Ishikawa (cell line): ENCODE data around the gene TLCD3A.

Experiments used
- CEBPB ChIP-seq: IDR thresholded peaks from 2 replicates; pipeline ENCODE4 v1.6.1; 2012
- EGR1 ChIP-seq: IDR thresholded peaks from 2 replicates; pipeline ENCODE4 v1.6.1; 2012
- FOXM1 ChIP-seq: IDR thresholded peaks from 2 replicates; pipeline ENCODE4 v1.6.1; 2012; ENCODE audit warnings: low read depth, borderline replicate concordance
- MAX ChIP-seq: IDR thresholded peaks from 2 replicates; pipeline ENCODE4 v1.6.1; 2012
- NFIC ChIP-seq: IDR thresholded peaks from 2 replicates; pipeline ENCODE4 v1.6.1; 2012
- RAD21 ChIP-seq: IDR thresholded peaks from 2 replicates; pipeline ENCODE4 v1.6.1; 2012; ENCODE audit warnings: low read depth
- TAF1 ChIP-seq: IDR thresholded peaks from 2 replicates; pipeline ENCODE4 v1.6.1; 2012; ENCODE audit warnings: low read depth, mild to moderate bottlenecking
- TCF12 ChIP-seq: IDR thresholded peaks from 2 replicates; pipeline ENCODE4 v1.6.1; 2012; ENCODE audit warnings: low read depth
- ZBTB7A ChIP-seq: IDR thresholded peaks from 2 replicates; pipeline ENCODE4 v1.6.1; 2012; ENCODE audit warnings: low read depth

The TLCD3A gene

DNA sequence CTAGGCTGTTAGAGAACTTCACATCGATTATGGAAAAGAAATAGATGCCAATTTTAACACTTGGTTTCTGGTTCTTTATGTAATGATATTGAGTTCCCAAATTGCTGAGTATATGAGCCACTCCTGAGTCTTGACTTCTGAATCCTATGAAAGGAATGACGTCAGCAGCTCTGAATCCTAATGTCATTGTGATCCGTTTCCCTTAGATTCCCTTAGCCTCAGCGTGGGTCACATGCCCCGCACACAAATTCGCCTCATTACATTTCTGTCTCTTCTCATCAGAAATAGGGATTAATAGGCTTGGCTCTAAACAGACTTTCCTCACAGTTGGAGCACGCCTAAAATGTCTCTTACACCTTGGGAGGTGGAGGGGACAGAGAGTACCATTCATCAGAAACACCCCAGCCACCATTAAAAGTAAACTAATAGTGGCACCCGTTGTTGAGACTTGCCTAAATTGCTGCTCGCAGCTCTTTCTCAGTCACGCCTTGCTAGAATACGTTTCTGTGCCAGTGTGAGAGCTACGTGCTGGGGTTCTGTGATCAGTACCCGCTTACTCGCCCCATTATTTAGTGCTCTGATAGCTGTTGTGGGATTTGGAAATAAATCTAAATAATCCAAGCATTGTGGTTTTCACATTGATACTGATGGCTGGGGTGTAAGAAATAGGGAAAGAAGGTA, 56.9 kb downstream of the TLCD3A start:
- TF ChIP-seq TCF12 (no peak), RAD21 (no peak), TAF1 (no peak), ZBTB7A (no peak)

DNA sequence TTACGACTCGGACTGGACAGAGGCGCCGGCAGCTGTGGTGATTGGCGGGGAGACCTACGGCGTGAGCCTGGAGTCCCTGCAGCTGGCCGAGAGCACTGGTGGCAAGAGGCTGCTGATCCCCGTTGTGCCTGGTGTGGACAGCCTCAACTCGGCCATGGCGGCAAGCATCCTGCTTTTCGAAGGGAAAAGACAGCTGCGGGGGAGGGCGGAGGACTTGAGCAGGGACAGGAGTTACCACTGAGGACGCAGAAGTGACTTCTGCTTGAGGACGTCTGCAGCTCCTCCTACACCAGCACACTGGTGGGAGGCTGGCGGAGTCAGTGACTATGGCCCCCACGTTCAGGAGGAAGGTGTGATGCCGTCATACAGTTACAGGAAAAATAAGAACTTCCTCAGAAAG, 59.4 kb downstream of the TLCD3A start:
- no peak for TF ChIP-seq RAD21
- no peak for TF ChIP-seq FOXM1
- no peak for TF ChIP-seq MAX
- TF ChIP-seq TCF12: no peak
- no peak for TF ChIP-seq CEBPB
- TF ChIP-seq TAF1: no peak

DNA sequence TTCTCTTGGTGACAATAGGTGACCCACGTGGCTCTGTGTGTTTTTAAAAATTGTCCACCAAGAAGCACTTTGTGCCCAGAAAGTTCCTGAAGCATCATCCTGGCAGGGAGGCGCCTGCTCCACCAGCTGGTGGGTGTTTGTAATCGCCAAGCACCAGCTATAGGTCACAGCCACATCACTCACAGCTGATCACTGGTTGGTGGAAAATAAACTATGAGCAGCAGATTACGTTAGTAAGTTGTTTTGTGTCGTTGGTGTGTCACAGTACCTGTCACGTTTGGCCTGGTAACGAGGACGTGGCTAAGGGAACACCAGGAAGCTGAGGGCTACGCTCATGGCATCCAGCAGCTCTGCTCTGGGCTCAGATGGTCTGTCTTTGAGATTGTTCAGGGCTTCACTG, 59.9 kb downstream of the TLCD3A start:
- TF ChIP-seq NFIC (no peak), EGR1 (no peak), ZBTB7A (no peak)
